Neutrophil (primary cell): ENCODE data around the gene PTPRS.

Experiments used
- H3K27ac ChIP-seq: fragments of 200-600 bp; sonication (generic); 2 replicates; pipeline ENCODE4 v1.5.1; 2016; ENCODE audit warnings: mild to moderate bottlenecking, moderate library complexity
- H3K27me3 ChIP-seq: fragments of 200-600 bp; sonication (generic); 2 replicates; pipeline ENCODE4 v1.6.0; 2016; ENCODE audit warnings: mild to moderate bottlenecking
- H3K36me3 ChIP-seq: fragments of 200-600 bp; sonication (generic); 2 replicates; pipeline ENCODE4 v1.5.1; 2017
- H3K4me1 ChIP-seq, 2 experiments: fragments of 200-600 bp in 1 of 2; sonication (generic) in 1 of 2; 1 replicate in 1 of 2; 2 replicates in 1 of 2; pipeline versions ENCODE4 v1.5.1 to v1.6.1; 2013 to 2016; ENCODE audit warnings: low read depth in 1 of 2, low read length in 1 of 2, mild to moderate bottlenecking in 1 of 2, moderate library complexity in 1 of 2; ENCODE audit not compliant: control insufficient read depth in 1 of 2, insufficient read depth in 1 of 2
- H3K4me3 ChIP-seq, 2 experiments: fragments of 200-600 bp in 1 of 2; sonication (generic) in 1 of 2; 1 replicate in 1 of 2; 2 replicates in 1 of 2; pipeline ENCODE4 v1.5.1; 2013 to 2016; ENCODE audit warnings: low read depth in 1 of 2, low read length in 1 of 2, mild to moderate bottlenecking in 1 of 2, moderate library complexity in 1 of 2
- H3K9me3 ChIP-seq: fragments of 200-600 bp; sonication (generic); 2 replicates; pipeline ENCODE4 v1.5.1; 2016
- TF ChIP-seq, protein P1 (sequence below): fragments of 200-600 bp; sonication (generic); IDR thresholded peaks from 2 replicates; pipeline ENCODE4 v1.5.1; 2016; ENCODE audit warnings: antibody characterized with exemption

Gene PTPRS

DNA sequence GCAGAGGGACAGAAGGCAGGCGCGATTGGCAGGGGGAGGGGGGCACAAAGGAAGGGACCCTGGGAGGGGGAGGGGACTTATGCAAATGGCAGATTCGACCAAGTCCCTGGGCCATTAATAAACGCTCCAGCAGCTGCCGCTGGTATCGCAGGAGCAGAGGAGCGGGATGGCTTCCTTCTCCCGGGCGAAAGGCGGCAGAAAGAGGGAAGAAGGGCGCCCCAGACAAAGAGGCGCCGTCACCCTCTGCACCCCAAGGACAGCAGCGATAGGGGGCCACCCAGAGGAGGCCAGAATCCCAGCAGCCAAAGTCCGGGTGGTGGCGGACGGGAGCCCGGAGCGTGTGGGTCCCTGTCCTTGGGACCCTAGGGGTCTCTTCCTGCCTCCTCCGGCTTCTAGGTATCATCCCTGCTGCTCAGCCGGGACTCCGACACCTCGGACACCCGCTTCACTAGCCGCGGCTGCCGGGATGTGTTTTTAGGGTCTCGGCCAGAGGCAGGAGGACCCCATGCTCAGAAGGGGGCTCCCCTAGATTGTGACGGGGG is 1.9 kb downstream of the PTPRS start:
- Histone ChIP-seq H3K36me3 (no peaks in the 10 kb centered on the region), H3K4me3 (no peak overlapping the region), H3K4me1 (peaks cover 0 to 9% of the 10 kb centered on the region in 2 experiments), H3K9me3 (no peaks in the 10 kb centered on the region), H3K27me3 (peaks cover 100% of the 10 kb centered on the region), H3K27ac (no peak overlapping the region)
- TF ChIP-seq, protein P1, sequence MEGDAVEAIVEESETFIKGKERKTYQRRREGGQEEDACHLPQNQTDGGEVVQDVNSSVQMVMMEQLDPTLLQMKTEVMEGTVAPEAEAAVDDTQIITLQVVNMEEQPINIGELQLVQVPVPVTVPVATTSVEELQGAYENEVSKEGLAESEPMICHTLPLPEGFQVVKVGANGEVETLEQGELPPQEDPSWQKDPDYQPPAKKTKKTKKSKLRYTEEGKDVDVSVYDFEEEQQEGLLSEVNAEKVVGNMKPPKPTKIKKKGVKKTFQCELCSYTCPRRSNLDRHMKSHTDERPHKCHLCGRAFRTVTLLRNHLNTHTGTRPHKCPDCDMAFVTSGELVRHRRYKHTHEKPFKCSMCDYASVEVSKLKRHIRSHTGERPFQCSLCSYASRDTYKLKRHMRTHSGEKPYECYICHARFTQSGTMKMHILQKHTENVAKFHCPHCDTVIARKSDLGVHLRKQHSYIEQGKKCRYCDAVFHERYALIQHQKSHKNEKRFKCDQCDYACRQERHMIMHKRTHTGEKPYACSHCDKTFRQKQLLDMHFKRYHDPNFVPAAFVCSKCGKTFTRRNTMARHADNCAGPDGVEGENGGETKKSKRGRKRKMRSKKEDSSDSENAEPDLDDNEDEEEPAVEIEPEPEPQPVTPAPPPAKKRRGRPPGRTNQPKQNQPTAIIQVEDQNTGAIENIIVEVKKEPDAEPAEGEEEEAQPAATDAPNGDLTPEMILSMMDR = no peak

DNA sequence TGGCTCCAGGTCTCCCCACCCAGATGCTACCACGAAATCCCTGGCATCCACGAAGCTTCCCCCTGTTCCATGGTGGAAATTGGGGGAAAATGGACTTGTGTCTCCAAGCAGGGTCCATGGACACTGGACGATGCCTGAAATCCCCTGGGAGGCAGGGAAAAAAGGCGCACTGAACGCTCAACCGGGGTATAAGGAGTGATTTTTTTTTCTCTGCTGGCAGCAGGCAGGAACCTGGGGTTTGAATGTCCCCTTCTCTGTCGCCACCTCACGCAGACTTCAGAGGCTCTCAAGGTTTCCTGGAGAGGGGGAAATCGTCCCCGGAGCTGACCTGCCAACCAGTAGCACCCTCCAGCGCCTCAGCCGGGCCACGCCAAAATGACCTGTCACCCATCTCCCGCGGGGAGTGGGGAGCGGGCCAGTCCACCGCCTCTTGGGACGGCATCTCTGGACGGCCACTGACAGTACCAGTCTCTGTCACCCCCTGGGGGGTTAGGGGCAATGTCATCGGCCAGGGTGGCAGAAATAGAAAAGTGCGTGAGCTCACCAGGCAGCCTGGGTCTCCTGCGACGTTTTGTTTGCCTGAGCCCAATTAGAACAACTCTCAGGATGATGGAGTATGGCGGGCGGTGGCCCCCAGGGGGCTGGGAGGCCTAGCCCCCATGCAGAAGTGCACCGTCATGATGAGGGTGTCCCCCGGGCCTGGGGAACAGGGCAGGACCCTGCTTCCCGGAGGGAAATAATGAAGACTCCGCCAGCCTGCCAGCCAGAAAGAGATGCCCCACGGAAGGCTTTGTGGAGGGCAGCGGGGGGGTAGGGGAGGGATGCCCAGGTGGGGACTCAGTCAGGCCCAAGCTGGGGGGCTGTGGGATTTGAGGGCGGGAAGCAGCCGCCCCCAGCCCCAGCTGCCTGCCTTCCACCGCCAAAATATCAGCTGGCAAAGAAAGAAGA is 2.6 kb downstream of the PTPRS start:
- peaks cover 93% of the 10 kb centered on the region for H3K27me3 ChIP-seq
- H3K9me3 ChIP-seq = no peaks in the 10 kb centered on the region
- no peaks in the 10 kb centered on the region for H3K36me3 ChIP-seq
- H3K27ac ChIP-seq = no peak overlapping the region
- no peak overlapping the region for H3K4me3 ChIP-seq
- TF ChIP-seq, protein P1 = no peak
- peaks cover 0 to 9% of the 10 kb centered on the region in 2 experiments for H3K4me1 ChIP-seq

DNA sequence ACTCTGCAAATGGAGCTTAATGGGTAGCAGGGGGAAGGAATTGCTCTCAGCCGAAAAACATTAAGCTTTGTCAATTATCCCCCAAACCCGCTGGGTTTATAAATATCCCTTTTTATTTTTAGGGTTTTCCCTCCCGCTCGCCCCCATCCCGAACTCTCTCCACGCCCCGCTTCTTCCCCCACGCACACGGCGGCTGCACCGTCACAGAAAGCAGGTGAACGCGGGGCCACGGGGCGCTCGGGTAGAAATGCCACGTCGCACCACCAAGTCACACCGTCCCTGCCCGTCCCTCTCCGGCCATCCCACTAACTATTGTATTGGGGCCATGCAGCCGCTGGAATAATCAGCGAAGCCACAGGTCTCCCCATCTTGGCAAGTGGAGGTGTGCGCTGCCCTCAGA is 3.5 kb downstream of the PTPRS start:
- no peaks in the 10 kb centered on the region for H3K9me3 ChIP-seq
- no peak overlapping the region for H3K4me3 ChIP-seq
- H3K4me1 ChIP-seq = peaks cover 0 to 9% of the 10 kb centered on the region in 2 experiments
- TF ChIP-seq, protein P1 = no peak
- no peaks in the 10 kb centered on the region for H3K36me3 ChIP-seq
- H3K27ac ChIP-seq = no peak overlapping the region
- peaks cover 84% of the 10 kb centered on the region for H3K27me3 ChIP-seq

DNA sequence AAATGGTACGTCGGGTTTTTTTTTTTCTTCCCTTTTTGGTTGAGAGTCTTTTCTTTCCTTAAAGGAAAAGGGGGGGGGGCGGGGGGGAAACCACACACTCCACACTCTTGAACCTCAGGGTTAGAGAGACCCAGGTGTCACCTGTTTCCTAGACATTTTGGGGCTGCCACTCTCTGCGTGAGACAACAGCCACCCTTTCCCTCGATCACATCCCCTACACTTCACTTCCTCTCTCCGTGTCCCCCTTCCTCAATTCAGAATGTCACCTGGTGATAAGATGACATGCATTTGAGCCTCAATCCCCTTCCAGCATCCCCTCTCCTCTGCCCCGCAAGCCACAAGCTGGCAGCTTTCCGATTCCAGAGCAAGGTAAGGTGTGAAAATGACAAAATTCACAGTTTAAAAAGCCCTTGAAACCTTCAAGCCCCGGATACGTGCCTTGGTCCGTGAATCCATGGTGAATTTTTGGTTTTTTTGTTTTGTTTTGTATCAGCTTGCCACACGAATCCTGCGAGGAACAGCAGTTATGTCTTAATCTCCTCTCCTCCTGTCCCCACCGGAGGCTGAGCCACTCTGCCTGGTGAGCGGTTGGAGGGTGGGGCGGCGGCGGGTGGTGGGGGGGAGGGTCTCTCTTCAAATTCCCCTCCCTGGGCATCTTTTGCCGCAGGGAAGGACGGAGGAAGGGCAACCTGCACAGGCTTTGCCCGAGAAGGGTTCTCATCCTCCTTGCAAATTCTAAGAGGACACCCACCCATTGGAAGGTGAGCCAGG is 4.2 kb downstream of the PTPRS start:
- Histone ChIP-seq H3K9me3 (no peaks in the 10 kb centered on the region), H3K4me1 (peaks cover 0 to 9% of the 10 kb centered on the region in 2 experiments), H3K4me3 (no peak overlapping the region), H3K27me3 (peaks cover 77% of the 10 kb centered on the region), H3K27ac (no peak overlapping the region), H3K36me3 (no peaks in the 10 kb centered on the region)
- TF ChIP-seq, protein P1 = no peak

DNA sequence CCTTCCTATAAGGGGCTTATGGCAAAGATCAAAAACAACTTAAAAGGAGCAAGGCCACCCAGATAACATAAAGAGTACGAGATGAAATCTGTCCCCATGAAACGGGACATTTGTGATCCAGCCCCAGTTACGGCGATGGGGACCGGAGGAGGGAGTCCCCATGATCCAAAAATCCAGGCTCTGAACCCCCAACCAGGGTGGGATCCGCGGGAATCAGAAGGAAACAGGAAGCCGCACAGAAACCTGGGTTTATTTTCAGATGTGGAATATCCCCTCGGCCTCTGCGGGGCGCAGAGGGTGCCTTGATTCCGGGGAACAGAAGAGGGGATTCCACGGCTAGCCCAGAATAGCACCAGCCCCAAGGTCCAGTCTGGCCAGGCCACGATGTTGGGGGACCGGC is 5.0 kb downstream of the PTPRS start:
- no peaks in the 10 kb centered on the region for H3K36me3 ChIP-seq
- no peaks in the 10 kb centered on the region for H3K9me3 ChIP-seq
- peaks cover 69% of the 10 kb centered on the region for H3K27me3 ChIP-seq
- TF ChIP-seq, protein P1 = no peak
- no peak overlapping the region for H3K27ac ChIP-seq
- peaks cover 0 to 9% of the 10 kb centered on the region in 2 experiments for H3K4me1 ChIP-seq
- no peak overlapping the region for H3K4me3 ChIP-seq
